GM12874 (cell line): ENCODE data around the gene ULBP2.

Experiments used
- TF ChIP-seq, protein P1 (sequence below): IDR thresholded peaks from 2 replicates; pipeline ENCODE4 v1.5.1; 2011; ENCODE audit warnings: low read depth, mild to moderate bottlenecking, control low read depth, low read length, moderate library complexity; ENCODE audit not compliant: insufficient read depth

Gene ULBP2

DNA sequence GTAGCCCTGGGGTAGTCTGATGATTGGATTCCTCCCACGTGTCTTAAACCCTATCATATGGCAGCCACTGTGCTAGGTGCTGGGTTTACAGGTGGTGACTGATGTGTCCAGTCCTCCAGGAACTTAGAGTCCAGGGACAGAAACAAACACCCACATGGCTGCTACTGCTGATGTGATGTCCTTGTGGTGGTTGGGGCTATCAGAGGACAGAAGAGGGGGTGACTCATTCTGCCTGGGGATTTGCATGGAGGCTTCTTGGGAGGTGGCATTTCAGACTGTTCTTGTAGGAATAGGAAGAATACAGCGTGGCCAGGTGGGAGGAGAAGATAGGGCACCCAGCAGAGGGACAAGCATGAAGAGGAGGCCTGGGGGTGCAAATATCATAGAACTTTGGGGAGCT is 28.7 kb upstream of the ULBP2 start:
- TF ChIP-seq, protein P1, sequence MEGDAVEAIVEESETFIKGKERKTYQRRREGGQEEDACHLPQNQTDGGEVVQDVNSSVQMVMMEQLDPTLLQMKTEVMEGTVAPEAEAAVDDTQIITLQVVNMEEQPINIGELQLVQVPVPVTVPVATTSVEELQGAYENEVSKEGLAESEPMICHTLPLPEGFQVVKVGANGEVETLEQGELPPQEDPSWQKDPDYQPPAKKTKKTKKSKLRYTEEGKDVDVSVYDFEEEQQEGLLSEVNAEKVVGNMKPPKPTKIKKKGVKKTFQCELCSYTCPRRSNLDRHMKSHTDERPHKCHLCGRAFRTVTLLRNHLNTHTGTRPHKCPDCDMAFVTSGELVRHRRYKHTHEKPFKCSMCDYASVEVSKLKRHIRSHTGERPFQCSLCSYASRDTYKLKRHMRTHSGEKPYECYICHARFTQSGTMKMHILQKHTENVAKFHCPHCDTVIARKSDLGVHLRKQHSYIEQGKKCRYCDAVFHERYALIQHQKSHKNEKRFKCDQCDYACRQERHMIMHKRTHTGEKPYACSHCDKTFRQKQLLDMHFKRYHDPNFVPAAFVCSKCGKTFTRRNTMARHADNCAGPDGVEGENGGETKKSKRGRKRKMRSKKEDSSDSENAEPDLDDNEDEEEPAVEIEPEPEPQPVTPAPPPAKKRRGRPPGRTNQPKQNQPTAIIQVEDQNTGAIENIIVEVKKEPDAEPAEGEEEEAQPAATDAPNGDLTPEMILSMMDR = no peak

DNA sequence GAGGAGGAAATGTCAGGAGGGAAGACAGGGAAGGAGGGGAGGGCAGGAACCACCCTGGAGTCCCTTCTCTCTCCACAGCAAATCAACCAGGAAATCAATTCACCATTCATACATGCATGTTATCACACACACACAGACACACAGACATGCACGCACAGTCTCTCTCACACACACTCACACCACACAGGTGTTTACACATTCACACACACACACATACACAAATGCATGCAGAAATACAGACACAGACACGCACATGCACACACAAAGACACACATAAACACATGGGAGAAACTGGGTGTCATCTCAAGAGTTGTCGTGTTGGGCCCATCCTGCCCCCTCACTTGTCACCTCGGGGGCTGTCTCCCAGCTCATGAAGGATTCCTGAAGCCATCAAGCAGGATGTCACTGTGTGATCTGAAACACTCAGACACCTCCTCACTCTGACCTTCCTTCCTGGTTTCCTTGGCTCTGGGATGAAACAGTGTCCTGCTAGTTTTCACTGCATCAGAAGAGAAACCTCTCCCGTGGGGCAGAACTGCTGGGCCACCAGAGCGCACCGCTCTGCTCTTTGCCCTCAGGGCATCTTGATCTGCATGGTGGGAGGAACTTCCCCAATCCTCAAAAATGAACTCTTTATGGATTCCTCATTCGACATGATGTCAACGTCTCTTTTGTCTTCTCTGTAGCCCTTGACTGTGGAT is 28.1 kb upstream of the ULBP2 start:
- TF ChIP-seq, protein P1 = no peak

DNA sequence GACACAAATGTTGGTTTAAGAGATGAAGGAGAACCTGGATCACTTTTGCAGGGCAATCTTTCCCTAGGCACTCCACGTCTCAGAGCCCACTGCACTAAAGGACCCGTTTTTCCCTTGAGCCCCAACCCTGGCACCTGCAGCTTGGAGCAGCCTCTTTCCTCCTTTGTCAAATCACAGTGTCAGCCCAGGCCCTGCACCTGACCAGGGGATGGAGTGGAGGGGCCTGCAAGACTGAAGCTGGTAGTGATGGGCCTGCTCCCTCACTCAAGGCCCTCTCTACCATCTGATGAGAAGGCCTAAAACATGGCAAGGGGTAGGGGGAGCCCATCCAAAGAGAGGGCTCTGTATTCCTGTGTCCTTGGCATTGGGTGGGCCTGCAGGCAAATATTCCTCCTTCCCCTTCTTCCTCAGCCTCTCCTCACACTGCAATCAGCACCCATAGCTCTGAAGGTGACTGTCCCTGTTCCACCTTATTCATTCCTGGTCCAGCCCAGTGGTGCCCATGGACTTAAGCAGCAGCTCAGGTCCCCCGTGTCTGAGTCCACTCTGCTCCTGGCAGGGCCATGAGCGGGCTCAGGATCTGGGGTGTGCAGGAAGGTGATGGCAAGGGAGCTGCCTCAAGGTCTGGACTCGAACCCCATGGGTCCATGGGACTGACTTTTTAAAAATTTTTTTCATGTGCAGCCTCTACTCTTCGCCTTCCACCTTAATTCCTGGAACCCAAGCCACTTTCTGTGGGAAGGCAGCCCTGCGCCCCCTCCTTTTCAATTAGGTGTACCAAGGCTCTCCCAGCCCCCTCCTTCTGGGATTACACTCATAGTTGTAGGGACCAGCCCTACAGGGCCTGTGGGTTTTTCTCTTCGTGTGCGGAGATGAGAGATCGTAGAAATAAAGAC is 25.6 kb upstream of the ULBP2 start:
- TF ChIP-seq, protein P1 = no peak

DNA sequence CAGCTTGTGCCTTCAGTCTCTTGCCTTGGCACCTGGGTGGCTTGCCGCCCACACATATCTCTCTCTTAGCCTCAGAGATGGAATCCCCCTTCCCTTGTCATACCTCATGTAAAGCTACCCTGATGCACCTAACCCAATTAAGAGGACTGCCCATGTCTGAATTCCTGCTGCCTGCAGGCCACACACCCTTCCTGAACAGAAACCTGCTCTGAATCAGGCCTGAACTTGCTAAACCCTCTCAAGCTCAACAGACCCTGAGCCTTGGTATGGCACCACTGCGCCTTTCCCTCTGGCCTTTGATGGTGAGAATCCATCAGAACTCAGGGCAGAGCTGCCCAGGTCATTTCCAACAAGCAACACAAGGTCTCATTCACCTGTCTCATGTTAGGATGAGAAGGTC is 24.1 kb upstream of the ULBP2 start:
- TF ChIP-seq, protein P1 = no peak

DNA sequence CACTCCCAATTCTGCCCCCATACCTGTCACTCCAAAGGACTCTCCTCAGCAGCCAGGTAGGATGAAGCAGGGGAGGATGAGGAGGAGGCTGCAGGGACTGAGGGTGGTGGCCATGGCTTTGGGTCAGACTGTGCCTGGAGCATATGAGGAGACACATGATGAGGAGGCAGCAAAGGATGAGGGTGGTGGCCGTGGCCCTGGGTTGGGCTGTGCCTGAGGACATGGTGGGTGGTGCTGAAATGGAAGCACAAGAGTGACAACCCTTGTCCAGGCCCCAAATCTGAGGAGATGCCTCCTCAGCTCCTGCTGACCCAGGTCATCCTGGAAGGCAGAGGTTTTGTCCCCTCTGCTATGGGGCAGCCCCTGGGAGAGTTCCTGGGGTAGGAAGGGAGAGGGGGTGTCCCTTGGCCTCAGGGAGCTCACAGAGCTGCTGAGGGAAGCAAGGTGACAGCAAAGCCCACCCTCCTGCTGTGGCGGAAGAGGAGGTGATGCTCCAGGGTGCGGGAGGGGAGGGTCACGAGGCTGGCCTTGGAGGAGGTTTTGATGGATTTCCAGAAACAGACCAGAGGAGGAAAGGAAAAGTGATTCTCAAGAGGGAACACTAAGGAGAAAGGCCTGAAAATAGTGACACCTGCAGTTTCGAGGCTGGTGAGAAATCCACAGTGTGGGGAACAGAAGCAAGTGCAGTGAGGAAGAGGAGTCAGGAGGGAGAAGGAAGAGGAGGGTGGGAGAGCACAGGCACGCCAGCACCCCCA is 23.5 kb upstream of the ULBP2 start:
- TF ChIP-seq, protein P1 = no peak

DNA sequence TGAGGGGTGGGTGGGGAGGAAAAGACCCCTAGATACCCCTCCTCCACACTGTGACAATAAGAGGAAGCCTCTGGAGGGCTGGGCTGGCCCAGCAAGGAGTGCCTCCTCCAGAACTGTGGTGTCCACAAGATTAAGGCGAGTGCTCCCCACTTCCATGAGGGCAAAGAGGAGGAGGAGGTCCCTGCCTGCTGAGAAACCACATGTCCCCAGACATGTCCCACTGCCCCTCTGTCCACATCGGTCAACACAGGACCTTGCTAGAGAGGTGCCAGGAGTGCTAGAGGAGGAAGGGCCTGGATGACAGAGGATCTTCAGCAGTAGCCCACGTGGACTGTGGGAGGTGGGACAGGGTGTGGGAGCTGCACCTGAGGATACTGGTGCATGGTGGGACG is 22.0 kb upstream of the ULBP2 start:
- TF ChIP-seq, protein P1 = no peak

DNA sequence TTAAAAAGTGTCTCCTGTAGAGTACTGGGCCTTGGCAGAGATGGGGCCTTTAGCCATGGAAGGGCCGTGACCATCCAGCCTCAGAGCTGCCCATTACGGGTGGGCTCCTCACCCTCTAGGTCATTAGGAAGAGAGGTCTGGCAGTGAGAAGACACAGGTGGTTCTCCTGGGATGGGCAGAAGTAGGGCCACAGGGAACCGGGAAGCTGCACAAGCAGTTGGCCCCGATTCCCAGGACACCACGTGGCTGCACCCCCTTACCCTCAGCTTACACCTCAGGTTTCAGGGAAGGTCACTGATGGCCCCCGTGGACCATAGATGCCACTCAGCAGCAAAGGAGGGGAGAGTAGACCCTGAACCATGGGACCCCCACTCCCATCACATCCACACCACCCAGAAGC is 20.5 kb upstream of the ULBP2 start:
- TF ChIP-seq, protein P1 = no peak
